ENCODE measurements around the gene ABCA6. TPM values are rescaled to one million over a fixed set of nuclear protein-coding genes. Genes with fewer than 3 reads are reported as not detected.
"Not testable (repeated sequence)": the region's sequence is repeated elsewhere in the genome, so short reads cannot be mapped to it uniquely, and the experiment has no call there.

The ABCA6 gene
- total RNA-seq, 1 donor from 2014 or later, result not detected

DNA sequence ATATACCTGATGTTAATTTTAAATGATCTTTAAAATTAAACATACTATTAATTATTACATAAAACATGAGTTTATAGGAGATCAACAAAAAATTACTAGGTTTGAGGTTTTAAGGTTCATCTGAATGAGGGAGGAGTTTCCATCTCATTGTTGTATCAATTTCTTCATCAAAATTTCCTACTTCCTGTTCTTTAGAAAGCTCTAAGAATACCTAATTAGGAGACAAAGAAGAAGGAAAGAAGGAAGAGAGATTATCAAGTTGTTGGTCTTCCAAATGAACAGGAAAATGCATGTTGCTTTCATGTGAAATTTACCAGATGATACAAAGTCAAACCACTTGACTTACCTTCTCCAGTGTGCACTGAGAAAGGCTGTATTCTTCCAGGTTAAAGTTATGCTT is 62.8 kb downstream of the ABCA6 start:
- Histone ChIP-seq H3K4me3 (no peak overlapping the region), H3K79me2 (ENCODE audit: low read depth) (no peaks in the 10 kb centered on the region), H3F3A (ENCODE audit: low read depth) (no peaks in the 10 kb centered on the region), H3K9me3 (ENCODE audit: low read depth) (no peaks in the 10 kb centered on the region), H3K4me1 (no peaks in the 10 kb centered on the region), H3K27ac (no peak overlapping the region), H3K36me3 (no peaks in the 10 kb centered on the region), H3K27me3 (no peaks in the 10 kb centered on the region), H3K4me2 (no peak overlapping the region), H4K20me1 (ENCODE audit: low read depth) (no peaks in the 10 kb centered on the region), H3K9ac (no peak overlapping the region), H2AFZ (replicated peaks) (no peak overlapping the region)
- Mint-ChIP-seq H3K4me1 (peaks cover 6% of the 10 kb centered on the region), H3K27ac (no peak overlapping the region), H3K36me3 (no peaks in the 10 kb centered on the region), H3K27me3 (ENCODE audit: insufficient read depth, low read depth) (peaks cover 3% of the 10 kb centered on the region), H3K4me3 (no peak overlapping the region), H3K9me3 (peaks cover 19% of the 10 kb centered on the region)
- no peak for DNase-seq (ENCODE audit: low spot score)
- TF ChIP-seq EZH2phosphoT487 (IDR thresholded peaks at IDR 0.05) (no peak), EZH2 (IDR thresholded peaks at IDR 0.05) (no peak)
- TF ChIP-seq, protein P1, sequence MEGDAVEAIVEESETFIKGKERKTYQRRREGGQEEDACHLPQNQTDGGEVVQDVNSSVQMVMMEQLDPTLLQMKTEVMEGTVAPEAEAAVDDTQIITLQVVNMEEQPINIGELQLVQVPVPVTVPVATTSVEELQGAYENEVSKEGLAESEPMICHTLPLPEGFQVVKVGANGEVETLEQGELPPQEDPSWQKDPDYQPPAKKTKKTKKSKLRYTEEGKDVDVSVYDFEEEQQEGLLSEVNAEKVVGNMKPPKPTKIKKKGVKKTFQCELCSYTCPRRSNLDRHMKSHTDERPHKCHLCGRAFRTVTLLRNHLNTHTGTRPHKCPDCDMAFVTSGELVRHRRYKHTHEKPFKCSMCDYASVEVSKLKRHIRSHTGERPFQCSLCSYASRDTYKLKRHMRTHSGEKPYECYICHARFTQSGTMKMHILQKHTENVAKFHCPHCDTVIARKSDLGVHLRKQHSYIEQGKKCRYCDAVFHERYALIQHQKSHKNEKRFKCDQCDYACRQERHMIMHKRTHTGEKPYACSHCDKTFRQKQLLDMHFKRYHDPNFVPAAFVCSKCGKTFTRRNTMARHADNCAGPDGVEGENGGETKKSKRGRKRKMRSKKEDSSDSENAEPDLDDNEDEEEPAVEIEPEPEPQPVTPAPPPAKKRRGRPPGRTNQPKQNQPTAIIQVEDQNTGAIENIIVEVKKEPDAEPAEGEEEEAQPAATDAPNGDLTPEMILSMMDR (IDR thresholded peaks at IDR 0.05), result no peak

DNA sequence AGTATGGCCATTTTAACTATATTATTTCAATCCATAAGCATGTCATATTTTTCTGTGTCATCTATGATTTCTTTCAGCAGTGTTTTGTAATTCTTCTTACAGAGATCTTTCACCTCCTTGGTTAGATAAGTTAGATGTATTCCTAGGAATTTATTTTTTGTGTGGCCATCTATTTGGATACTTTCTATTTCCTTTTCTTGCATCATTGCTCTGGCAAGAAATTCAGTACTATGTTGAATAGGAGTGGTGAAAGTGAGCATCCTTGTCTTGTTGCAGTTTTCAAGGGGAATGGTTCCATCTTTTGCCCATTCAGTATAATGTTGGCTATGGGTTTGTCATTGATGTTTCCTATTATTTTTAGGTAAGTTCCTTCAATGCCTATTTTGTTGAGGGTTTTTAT is 65.9 kb downstream of the ABCA6 start:
- Histone ChIP-seq H2AFZ (replicated peaks) (no peak overlapping the region), H3K9me3 (ENCODE audit: low read depth) (no peaks in the 10 kb centered on the region), H3K9ac (no peak overlapping the region), H3K4me2 (no peak overlapping the region), H3K79me2 (ENCODE audit: low read depth) (no peaks in the 10 kb centered on the region), H3K4me1 (no peaks in the 10 kb centered on the region), H3K36me3 (no peaks in the 10 kb centered on the region), H3K27ac (no peak overlapping the region), H4K20me1 (ENCODE audit: low read depth) (no peaks in the 10 kb centered on the region), H3F3A (ENCODE audit: low read depth) (no peaks in the 10 kb centered on the region), H3K4me3 (no peak overlapping the region), H3K27me3 (no peaks in the 10 kb centered on the region)
- DNase-seq (ENCODE audit: low spot score), result no peak
- Mint-ChIP-seq H3K4me1 (peaks cover 6% of the 10 kb centered on the region), H3K9me3 (peaks cover 19% of the 10 kb centered on the region), H3K4me3 (no peak overlapping the region), H3K36me3 (no peaks in the 10 kb centered on the region), H3K27me3 (ENCODE audit: insufficient read depth, low read depth) (peaks cover 2% of the 10 kb centered on the region), H3K27ac (no peak overlapping the region)
- TF ChIP-seq, protein P1 (IDR thresholded peaks at IDR 0.05), result no peak
- TF ChIP-seq EZH2phosphoT487 (IDR thresholded peaks at IDR 0.05), result no peak
- no peak for TF ChIP-seq EZH2 (IDR thresholded peaks at IDR 0.05)

DNA sequence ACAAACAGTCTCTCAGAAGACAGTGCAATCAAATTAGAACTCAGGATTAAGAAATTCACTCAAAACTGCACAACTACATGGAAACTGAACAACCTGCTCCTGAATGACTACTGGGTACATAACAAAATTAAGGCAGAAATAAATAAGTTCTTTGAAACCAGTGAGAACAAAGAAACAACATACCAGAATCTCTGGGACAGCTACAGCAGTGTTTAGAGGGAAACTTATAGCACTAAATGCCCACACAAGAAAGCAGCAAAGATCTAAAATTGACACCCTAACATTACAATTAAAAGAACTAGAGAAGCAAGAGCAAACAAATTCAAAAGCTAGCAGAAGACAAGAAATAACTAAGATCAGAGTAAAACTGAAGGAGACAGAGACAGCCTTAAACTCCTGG is 68.3 kb downstream of the ABCA6 start:
- H3K36me3 Mint-ChIP-seq; H3K27me3 Mint-ChIP-seq (ENCODE audit: insufficient read depth, low read depth); H3K79me2 ChIP-seq (ENCODE audit: low read depth); H4K20me1 ChIP-seq (ENCODE audit: low read depth); H3K4me3 Mint-ChIP-seq; H3F3A ChIP-seq (ENCODE audit: low read depth); H3K27ac ChIP-seq; H3K9ac ChIP-seq; DNase-seq (ENCODE audit: low spot score); H3K36me3 ChIP-seq; H3K4me2 ChIP-seq; H2AFZ ChIP-seq (replicated peaks); H3K4me3 ChIP-seq; H3K9me3 ChIP-seq (ENCODE audit: low read depth); H3K4me1 ChIP-seq; H3K27me3 ChIP-seq; H3K27ac Mint-ChIP-seq: not testable (repeated sequence)
- peaks cover 12% of the 10 kb centered on the region for H3K4me1 Mint-ChIP-seq
- peaks cover 19% of the 10 kb centered on the region for H3K9me3 Mint-ChIP-seq

DNA sequence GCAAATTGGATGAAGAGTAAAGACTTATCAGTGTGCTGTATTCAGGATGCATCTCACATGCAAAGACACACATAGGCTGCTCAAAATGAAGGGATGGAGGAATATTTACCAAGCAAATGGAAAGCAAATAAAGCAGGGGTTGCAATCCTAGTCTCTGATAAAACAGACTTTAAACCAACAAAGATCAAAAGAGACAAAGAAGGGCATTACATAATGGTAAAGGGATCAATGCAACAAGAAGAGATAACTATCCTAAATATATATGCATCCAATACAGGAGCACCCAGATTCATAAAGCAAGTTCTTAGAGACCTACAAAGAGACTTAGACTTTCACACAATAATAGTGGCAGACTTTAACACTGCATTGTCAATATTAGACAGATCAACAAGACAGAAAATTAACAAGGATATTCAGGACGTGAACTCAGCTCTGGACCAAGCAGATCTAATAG is 68.9 kb downstream of the ABCA6 start:
- H3K27me3 ChIP-seq; DNase-seq (ENCODE audit: low spot score); H3K4me1 ChIP-seq; H3K4me2 ChIP-seq; H3K9me3 ChIP-seq (ENCODE audit: low read depth); H3K4me3 ChIP-seq; H3F3A ChIP-seq (ENCODE audit: low read depth); H3K27ac Mint-ChIP-seq; H3K36me3 Mint-ChIP-seq; H3K9ac ChIP-seq; H3K79me2 ChIP-seq (ENCODE audit: low read depth); H4K20me1 ChIP-seq (ENCODE audit: low read depth); H3K27me3 Mint-ChIP-seq (ENCODE audit: insufficient read depth, low read depth); H3K36me3 ChIP-seq; H3K4me3 Mint-ChIP-seq; H3K27ac ChIP-seq; H2AFZ ChIP-seq (replicated peaks): not testable (repeated sequence)
- peaks cover 19% of the 10 kb centered on the region for H3K9me3 Mint-ChIP-seq
- H3K4me1 Mint-ChIP-seq, result peaks cover 14% of the 10 kb centered on the region

DNA sequence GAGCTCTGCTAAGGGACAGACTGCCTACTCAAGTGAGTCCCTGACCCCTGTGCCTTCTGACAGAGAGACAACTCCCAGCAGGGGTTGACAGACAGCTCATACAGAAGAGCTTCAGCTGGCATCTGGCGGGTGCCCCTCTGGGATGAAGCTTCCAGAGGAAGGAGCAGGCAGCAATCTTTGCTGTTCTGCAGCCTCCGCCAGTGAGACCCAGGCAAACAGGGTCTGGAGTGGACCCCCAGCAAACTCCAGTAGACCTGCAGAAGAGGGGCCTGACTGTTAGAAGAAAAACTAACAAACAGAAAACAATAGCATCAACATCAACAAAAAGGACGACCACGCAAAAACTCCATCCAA is 70.5 kb downstream of the ABCA6 start:
- not testable (repeated sequence) for H3K27ac ChIP-seq; H3K4me3 Mint-ChIP-seq; H3K4me1 ChIP-seq; H4K20me1 ChIP-seq (ENCODE audit: low read depth); H3K79me2 ChIP-seq (ENCODE audit: low read depth); H3F3A ChIP-seq (ENCODE audit: low read depth); H3K27me3 ChIP-seq; H3K27me3 Mint-ChIP-seq (ENCODE audit: insufficient read depth, low read depth); H3K9ac ChIP-seq; H3K36me3 ChIP-seq; H3K4me3 ChIP-seq; H3K9me3 ChIP-seq (ENCODE audit: low read depth); DNase-seq (ENCODE audit: low spot score); H3K36me3 Mint-ChIP-seq; H3K4me2 ChIP-seq
- peaks cover 14% of the 10 kb centered on the region for H3K4me1 Mint-ChIP-seq
- peaks cover 14% of the 10 kb centered on the region for H3K9me3 Mint-ChIP-seq
- H2AFZ ChIP-seq (replicated peaks), result peak overlapping the region; percentile 82
- H3K27ac Mint-ChIP-seq, result peak overlapping the region; percentile 54

DNA sequence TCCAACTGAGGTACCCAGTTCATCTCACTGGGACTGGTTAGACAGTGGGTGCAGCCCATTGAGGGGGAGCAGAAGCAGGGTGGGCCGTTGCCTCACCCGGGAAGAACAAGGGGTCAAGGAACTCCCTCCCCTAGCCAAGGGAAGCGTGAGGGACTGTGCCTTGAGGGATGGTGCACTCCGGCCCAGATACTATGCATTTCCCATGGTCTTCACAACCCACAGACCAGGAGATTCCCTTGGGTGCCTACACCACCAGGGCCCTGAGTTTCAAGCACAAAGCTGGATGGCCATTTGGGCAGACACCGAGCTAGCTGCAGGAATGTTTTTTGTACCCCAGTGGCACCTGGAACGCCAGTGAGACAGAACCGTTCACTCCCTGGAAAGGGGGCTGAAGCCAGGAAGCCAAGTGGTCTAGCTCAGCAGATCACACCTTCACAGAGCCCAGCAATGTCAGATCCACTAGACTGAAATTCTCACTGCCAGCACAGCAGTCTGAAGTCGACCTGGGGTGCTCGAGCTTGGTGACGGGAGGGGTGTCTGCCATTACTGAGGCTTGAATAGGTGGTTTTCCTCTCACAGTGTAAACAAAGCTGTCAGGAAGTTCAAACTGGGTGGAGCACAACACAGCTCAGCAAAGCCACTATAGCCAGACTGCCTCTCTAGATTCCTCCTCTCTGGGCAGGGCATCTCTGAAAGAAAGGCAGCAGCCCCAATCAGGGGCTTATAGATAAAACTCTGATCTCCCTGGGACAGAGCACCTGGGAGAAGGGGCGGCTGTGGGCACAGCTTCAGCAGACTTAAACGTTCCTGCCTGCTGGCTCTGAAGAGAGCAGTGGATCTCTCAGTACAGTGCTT is 71.1 kb downstream of the ABCA6 start:
- H3K79me2 ChIP-seq (ENCODE audit: low read depth); H3K27me3 ChIP-seq; H3K27ac Mint-ChIP-seq; H3K9ac ChIP-seq; H3K27me3 Mint-ChIP-seq (ENCODE audit: insufficient read depth, low read depth); H3K4me3 Mint-ChIP-seq; DNase-seq (ENCODE audit: low spot score); H3K4me3 ChIP-seq; H4K20me1 ChIP-seq (ENCODE audit: low read depth); H3K36me3 ChIP-seq; H3F3A ChIP-seq (ENCODE audit: low read depth); H3K4me2 ChIP-seq; H3K4me1 ChIP-seq; H3K27ac ChIP-seq; H3K36me3 Mint-ChIP-seq; H3K9me3 ChIP-seq (ENCODE audit: low read depth): not testable (repeated sequence)
- H2AFZ ChIP-seq (replicated peaks), result peak overlapping the region; percentile 82
- Mint-ChIP-seq H3K9me3 (peaks cover 14% of the 10 kb centered on the region), H3K4me1 (peaks cover 14% of the 10 kb centered on the region)

Measured in neural progenitor cell (in vitro differentiated cells).